SH-SY5Y (cell line): ENCODE results near the gene BRSK2.

Source experiments
- GATA2 ChIP-seq: IDR thresholded peaks from 2 replicates; pipeline ENCODE4 v1.6.1; 2011; ENCODE audit warnings: mild to moderate bottlenecking, low read depth, low read length
- GATA3 ChIP-seq: IDR thresholded peaks from 2 replicates; pipeline ENCODE4 v1.6.1; 2011; ENCODE audit warnings: low read depth, mild to moderate bottlenecking, low read length, moderate library complexity

GRCh38 chr11:1397862-1398527 lies 8.3 kb downstream of the BRSK2 start:
- TF ChIP-seq GATA2 (no peak), GATA3 (no peak)
